Hematopoietic multipotent progenitor cell treated with erythropoietin and hydrocortisone succinate and interleukin-3 and kit ligand, for 17 days (in vitro differentiated cells): ENCODE data around the gene AOC2.
"Not testable (repeated sequence)": the region's sequence is repeated elsewhere in the genome, so short reads cannot be mapped to it uniquely, and the experiment has no call there.

Experiments
- DNase-seq: peaks from one replicate; pipeline ENCODE4 v3.0.0-alpha.2; 2015; ENCODE audit warnings: low spot score

The AOC2 gene

DNA sequence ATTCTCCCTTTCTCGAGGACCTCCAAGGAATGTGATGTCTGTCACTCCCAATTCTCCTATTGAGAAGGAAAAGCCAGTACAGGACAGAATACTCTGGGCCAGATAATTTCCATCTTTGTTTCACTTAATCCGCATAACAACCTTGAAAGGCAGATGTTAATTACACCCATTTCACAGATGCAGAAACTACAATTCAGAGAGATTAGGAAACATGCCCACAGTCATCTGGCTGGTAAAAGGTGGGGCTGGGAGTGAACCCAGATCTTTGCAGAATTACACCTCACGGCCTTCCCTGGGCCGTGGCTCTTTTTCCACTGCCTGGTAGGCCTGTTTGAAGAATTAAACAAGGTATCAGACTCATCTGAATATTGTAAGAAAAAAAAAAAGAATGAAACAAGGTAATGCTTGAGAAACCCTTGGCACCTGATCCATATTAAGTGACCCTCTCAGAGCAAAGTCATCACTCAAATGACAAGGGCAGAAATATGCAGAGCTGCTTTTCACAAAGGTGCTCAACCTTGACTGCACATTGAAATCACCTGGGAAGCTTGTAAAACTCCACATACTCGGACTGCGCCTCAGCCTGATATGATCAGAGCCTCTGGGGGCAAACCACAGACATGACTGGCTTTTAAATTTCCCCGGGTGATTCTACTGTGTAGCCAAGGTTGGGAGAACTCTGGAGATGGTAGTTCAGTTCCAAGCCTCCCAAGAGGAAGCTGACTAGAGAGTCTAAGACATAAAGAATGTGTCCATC lies 39.6 kb downstream of the AOC2 start:
- DNase-seq: no peak

DNA sequence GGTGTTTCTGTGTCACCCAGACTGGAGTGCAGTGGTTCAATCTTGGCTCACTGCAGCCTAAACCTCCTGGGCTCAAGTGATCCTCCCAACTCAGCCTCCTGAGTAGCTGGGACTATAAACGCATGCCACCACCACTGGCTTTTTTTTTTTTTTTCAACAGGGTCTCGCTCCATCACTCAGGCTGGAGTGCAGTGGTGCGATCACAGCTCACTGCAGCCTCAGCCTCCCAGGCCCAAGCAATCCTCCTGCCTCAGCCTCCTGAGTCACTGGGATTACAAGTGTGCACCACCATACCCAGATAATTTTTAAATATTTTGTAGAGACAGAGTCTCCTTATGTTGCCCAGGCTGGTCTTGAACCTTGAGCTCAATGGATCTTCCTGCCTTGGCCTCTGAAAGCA lies 41.4 kb downstream of the AOC2 start:
- DNase-seq: not testable (repeated sequence)

GRCh38 chr17:42886283-42887176 lies 42.1 kb downstream of the AOC2 start:
- DNase-seq: no peak

DNA sequence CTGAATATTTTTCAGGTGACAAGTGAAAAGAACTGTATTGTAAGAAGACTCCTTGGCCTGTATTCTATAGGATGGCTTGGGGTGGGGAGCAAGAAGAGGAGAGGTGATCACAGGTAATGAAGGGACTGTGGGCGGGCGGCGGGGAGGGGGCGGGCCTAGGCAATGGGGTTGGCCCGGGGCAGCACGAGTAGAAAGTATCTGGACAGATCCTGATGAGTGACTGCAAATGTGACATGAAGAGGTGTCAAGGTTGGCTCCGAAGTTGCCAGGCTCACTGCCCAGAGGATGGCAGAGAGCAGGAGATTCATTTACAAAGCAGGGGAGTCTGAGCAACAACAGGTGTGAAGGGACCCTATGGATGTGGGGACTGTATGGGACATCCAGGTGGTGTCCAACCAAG lies 45.4 kb downstream of the AOC2 start:
- DNase-seq: no peak

- no peak for DNase-seq
Observed at GRCh38 chr17:42891539-42892152, 47.3 kb downstream of the AOC2 start.

GRCh38 chr17:42893359-42893758 lies 49.0 kb downstream of the AOC2 start:
- no peak for DNase-seq

DNA sequence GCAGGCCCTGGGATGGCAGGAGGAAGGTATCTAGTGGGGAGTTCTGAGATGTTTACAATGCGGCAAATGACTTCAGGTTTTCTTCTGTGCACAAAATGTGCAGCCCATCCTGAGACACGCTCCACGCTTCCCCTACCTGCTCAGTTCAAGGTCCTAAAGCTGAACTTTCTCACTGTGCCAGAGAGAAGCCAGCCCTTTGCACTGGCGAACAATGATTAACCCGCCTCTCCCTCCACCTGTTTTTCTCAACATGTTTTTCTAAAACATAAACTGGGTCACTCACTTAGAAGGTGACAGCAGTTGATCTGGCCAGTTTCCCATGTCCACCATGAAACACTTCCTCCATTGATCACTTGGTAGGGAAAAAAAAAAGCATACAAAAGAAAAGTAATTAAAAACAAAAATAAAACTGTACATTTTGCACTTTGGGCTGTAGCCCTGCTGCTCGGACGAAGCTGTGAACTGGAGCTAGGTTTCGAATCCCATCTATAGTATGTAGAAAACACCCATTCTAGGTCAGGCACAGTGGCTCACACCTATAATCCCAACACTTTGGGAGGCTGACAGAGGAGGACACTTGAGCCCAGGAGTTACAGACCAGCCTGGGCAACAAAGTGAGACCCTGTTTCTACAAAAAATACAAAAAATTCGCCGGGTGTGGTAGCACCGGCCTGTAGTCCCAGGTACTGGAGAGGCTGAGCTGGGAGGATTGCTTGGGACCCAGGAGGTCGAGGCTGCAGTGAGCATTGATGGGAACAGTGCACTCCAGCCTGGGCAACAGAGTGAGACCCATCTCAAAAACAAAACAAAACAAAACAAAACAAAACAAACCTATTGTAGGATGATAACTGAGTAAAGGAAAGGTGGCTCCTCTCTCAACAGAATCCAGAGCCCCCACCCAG lies 50.2 kb downstream of the AOC2 start:
- no peak for DNase-seq

- no peak for DNase-seq
Observed at GRCh38 chr17:42895185-42895555, 50.8 kb downstream of the AOC2 start.

- no peak for DNase-seq
Observed at GRCh38 chr17:42898147-42898811, 53.9 kb downstream of the AOC2 start.

GRCh38 chr17:42899981-42900380 lies 55.6 kb downstream of the AOC2 start:
- DNase-seq: not testable (repeated sequence)
